GM18519 (cell line): ENCODE data around the gene HSCB.
"Not testable (repeated sequence)": the region's sequence is repeated elsewhere in the genome, so short reads cannot be mapped to it uniquely, and the experiment has no call there.

Experiments
- ATAC-seq: cut with Tn5 transposase; IDR thresholded peaks from one replicate; pipeline ENCODE4 v1.9.1; 2021; ENCODE audit warnings: mild to moderate bottlenecking, moderate library complexity; ENCODE audit not compliant: unreplicated experiment, low FRiP score

The HSCB gene

DNA sequence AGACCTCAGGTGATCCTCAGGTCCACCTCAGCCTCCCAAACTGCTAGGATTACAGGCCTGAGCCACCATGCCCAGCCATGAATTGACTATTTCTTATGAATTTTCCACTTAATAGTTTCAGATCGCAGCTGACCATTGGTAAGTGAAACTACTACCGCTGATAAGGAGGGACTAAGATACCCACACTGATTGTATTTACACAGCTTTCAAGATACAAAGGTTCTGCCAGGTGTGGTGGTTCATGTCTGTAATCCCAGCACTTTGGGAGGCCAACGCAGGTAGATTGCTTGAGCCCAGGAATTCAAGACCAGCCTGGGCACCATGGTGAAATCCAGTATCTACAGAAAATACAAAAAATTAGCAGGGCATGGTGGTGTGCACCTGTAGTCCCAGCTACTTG, 4.1 kb upstream of the HSCB start:
- ATAC-seq, result no peak

DNA sequence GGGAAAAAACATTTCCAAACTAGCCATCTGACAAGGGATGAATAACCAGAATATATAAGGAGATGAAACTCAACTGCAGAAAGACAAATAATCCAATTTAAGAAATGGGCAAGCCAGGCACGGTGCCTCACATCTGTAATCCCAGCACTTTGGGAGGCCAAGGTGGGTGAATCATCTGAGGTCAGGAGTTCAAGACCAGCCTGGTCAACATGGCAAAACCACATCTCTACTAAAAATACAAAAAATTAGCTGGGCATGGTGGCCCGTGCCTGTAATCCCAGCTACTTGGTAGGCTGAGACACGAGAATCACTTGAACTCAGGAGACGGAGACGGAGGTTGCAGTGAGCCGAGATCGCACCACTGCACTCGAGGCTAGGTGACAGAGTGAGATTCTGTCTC, 3.0 kb upstream of the HSCB start:
- not testable (repeated sequence) for ATAC-seq

DNA sequence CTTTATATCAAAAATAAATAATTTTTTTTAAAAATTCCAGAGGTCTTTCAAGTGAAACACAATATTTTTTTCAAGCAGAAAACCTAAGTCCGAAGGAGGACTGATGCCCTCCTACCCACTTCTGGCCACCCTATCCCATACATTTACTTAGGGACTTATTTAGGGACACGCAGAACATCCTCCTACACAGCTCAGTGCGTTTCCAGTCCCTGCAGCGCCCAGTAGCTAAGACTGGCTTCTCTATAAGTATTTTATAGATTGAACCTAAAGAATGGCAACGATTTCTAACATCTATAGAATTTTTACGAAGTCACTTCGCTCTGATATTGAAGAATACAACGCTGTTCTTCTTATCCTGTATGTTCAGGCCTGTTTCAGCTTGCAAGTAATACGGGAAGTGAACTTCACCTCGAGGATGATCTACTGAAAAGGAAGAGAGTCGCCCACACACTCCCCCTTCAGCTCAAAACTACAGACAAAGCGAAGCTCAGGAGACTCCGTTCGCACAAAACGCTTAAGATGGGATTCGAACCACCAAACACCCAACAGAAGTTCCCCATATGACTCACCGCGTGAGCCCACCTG, 547 bp upstream of the HSCB start:
- no peak for ATAC-seq

DNA sequence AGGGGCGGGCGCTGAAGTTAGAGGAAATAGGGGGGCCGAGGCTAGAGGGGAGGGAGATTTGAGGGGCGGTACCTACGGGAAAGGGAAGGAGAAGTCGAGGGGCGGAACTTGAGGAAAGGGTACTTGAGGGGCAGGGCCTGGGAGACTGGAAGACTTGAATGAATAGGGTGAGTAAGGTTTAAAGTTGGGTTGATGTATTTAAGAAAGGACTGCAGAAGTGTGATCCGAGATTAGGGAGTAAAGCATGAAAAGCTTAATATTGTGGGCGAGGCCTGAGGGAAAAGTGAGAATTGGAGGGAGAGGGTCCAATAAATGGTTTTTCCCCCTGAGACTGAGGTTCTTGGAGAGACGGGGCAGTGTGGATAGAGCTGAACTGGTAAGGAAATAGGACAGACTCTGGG, 723 bp downstream of the HSCB start:
- ATAC-seq, result no peak

DNA sequence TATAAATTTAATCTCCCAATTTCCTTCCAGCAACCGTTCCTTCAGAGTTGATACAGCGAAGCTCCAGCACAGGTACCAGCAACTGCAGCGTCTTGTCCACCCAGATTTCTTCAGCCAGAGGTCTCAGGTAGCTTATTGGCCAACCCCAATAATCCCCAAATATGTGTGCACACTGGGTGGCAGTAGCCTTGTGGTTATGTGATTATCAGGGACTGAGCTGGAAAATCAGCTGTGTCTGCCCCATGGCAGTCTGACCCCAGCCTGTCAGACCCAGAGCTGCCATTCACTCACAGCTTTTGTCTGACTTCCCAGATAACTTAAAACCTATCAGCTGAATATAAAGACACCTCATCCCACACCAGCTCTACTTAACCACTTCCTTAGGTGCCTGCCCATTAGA, 2.0 kb downstream of the HSCB start:
- ATAC-seq, result no peak

DNA sequence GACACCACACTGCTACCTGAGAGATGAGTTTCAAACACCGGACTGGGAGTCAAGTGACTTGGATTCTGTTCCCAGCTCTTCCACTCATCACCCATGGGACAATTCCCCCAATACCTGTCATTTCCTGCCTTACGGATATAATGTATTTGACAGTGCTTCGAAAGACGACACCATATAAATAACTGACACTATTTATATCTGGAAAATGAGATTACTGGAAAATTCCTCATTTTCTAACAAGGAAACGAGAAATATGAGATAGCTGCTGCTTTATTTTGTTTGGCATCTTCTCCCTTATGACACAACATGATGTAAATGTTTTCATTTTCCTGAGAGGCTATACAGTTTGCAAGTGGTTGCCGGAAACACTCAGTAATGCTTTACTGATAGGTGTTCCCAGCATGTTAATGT, 8.6 kb downstream of the HSCB start:
- ATAC-seq, result no peak

DNA sequence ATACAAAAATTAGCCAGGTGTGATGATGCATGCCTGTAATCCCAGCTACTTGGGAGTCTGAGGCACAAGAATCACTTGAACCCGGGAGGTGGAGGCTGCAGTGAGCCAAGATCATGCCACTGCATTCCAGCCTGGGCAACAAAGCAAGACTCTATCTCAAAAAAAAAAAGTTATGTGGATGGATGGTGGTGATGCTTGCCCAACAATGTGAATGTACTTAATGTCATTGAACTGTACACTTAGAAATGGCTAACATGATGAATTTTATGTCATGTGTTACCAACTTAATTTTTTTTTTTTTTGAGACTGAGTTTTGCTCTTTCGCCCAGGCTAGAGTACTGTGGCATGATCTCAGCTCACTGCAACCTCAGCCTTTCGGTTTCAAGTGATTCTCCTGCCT, 12.7 kb downstream of the HSCB start:
- ATAC-seq, result not testable (repeated sequence)

DNA sequence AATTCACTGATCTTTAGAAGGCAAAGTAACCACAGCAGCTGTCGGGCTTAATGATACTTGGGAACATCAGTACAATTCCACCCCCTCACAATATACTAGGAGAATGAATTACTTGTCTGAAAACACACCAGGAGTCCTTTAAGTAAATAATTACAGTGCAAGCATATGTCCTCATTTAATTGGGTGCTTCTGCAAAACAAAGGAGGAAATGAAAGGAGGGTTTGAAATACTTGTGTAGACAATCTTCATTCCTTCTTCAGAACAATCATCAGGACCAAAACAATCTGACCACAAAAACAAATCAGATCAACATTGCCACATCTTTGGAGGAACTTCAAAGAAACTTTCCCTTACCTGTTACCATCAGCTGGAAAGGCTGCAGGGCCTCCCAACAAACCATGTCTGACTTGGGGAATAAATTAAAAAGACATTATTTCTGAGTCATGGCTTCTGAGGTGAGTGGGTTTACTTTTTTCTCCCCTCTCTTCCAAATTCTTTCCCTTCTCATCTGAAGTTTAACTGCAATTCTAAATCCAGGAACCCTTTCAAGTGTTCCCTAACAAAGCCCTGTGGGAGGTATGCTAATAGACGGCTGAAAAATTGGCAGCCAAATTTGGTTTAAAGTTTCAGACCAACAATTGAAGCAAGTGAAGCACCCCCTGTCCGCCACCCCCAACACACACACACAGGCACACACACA, 18.2 kb downstream of the HSCB start:
- no peak for ATAC-seq

DNA sequence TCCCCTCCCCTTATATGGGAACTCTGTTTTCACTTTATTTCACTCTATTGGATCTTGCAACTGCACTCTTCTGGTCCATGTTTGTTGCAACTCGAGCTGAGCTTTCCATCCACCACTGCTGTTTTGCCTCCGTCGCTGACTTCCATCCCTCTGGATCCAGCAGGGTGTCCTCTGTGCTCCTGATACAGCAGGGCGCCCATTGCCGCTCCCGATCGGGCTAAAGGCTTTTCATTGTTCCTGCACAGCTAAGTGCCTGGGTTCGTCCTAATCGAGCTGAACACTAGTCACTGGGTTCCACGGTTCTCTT, 19.6 kb downstream of the HSCB start:
- no peak for ATAC-seq

DNA sequence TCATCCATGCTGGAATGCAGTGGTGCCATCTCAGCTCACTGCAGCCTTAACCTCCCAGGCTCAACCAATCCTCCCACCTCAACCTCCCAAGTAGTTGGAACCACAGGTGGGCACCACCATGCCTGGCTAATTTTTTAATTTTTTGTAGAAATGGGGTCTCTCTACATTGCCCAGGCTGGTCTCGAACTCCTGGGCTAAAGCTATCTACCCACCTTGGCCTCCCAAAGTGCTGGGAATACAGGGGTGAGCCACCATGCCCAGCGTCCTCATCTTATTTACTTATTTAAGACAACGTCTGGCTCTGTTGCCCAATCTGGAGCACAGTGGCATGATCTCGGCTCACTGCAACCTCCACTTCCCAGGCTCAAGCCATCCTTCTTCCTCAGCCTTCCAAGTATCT, 20.2 kb downstream of the HSCB start:
- not testable (repeated sequence) for ATAC-seq

DNA sequence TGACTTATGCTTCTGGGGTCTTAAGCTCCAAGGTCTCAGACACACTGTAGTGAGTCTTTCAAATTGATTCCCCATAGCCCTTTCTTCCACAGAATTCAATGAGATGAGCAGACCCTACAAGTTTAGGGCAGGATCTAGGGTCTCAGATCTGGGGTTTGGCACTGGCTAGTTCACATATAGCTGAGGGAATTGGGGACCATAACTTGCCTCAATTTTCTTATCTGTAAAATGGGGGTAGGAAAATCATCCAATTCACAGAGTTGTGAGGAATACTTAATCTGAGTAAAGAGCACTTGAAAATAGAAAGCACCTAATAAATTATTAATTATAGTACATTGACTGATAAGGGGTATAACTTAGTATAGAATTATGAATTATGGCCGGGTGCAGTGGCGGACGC, 24.8 kb downstream of the HSCB start:
- ATAC-seq, result no peak

DNA sequence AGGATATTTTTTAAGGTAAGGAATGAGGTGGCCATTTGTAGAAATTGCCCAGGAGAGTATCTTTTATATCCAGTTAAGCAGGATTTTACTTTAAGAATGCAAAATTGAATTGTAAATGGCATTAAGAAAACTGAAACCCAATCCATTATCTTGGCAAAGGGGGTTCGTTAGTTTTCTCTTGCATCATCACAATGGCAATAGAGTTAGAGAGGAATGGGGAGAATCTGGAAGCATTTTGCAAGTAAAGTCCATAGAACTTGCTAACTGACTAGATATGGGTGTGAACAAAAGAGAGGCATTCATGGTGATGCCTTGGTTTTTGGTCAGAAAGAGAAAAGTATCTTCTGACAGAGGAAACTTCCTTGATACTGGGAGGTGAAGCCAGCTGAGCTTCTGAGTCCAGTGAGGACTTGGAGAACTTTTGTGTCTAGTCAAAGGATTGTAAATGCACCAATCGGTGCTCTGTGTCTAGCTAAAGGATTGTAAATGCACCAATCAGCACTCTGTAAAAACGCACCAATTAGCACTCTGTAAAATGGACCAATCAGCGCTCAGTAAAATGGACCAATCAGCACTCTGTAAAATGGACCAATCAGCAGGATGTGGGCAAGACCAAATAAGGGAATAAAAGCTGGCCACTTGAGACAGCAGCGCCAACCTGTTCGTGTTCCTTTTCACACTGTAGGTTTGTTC, 27.0 kb downstream of the HSCB start:
- no peak for ATAC-seq

DNA sequence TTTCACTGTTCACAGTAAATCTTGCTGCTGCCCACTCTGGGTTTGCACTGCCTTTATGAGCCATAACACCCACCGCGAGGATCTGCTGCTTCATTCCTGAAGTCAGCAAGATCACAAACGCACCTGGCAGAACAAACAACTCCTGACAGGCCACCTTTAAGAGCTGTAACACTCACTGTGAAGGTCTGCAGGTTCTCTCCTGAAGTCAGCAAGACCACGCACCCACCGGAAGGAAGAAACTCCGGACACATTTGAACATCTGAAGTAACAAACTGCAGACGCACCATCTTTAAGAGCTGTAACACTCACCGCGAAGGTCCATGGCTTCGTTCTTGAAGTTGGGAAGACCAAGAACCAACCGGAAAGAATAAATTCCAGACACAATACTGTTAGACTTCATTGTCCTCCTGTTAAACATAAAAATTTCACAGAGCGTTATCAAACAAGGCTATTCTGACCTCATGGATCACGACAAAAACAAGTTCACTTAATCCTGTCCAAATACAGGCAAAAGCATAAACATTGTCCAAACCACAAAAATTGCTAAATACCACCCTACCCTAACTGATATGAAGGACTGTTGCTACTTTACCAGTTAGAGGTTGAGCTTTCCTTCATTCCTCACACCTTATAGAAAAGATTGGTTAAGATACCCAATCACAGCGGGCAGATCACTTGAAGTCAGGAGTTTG, 27.7 kb downstream of the HSCB start:
- no peak for ATAC-seq

DNA sequence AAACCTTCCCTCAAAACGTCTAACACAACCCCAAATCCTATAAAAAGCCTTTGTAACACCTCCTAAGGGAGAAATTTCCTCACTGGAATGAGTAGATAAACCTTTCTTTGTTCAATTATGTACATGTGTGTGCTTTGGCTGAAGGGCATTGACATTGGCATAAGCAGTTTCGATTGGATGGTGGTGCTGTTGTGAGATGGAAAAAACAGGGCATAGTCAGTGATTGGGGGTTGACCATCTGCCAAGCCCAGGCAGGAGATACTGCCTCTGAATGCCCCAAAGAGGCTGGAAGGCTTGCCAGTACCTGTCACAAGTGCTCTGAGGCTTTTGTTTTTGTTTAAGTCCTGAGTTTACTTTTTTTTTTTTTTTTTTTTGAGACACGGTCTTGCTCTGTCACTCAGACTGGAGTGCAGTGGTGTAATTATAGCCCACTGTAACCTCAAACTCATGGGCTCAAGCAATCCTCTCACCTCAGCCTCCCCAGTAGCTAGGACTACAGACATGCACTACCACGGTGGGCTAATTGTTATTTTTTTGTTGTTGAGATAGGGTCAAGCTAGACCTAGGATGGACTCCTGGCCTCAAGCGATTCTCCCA, 29.5 kb downstream of the HSCB start:
- no peak for ATAC-seq

DNA sequence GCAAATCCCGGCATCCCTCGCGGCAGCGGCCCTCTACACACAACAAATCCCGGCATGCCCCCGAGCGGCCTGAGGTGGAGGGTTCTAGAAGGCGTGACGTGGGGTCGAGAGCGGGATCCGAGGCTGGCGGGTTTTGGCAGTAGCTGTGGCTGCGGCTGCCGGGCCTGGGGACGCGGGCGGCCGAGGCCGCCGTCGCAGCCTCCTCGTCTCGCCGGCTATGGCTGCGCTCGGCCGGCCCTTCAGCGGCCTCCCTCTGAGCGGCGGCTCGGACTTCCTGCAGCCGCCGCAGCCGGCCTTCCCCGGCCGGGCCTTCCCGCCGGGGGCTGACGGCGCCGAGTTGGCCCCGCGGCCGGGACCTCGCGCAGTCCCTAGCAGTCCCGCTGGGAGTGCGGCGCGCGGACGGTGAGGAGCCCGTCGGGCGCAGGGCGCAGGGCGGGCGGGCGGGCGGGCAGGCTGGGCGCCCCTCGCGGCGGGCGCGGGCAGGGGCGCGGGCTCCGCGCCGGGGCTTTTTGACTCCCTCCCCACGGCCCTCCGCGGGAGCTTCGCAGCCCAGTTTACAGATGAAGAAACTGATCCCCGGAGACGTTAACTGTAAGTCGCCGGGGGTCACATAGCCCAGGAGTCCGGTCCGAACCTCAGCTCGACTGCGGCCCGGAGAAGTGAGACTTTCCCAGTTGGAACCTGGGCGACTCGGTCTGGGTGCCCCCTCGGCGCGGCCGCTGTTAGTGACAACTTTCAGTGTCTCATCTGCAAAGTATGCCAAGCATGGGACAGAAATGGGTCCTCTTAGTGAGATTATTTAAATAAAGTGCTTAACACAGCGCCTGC, 31.0 kb downstream of the HSCB start, which contains the start of gene CCDC117:
TSS of gene CCDC117 (plus strand) at position 63 of the 828 bp plus-strand sequence. CDS start at position 218, 155 bp downstream.
- peak; percentile 66 for ATAC-seq

DNA sequence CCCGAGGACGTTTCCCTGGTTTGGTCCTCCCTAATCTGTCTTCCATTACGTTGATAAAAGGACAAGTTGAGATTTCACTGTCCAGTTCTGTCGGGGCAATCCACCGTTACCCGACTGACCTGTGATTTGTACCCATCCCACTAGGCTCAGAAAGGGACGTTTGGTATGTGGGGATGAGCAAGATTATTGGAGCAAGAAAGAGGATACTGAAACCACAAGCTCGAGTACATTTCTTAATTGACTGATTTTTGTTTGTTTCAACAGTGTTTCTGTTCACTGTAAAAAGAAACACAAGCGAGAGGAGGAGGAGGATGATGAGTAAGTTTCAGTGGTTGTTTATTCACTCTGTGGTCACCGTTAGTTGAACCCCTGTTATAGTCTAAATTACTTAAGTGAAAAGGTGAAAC, 31.6 kb downstream of the HSCB start:
- ATAC-seq, result no peak

DNA sequence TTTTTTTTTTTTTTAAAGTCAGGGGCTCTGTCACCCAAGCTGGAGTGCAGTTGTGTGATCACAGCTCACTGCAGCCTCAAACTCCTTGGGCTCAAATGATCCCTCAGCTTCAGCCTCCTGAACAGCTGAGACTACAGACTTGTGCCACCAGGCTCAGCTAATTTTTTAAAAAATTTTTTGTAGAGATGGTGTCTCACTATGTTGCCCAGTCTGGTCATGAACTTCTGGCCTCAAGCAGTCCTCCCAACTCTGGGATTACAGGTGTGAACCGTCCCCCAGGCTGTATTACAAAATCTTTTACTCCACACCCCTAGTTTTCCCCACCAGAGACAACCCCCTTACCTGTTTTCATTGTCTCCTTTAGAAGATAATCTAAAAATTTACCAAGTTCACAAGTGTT, 32.5 kb downstream of the HSCB start:
- no peak for ATAC-seq

DNA sequence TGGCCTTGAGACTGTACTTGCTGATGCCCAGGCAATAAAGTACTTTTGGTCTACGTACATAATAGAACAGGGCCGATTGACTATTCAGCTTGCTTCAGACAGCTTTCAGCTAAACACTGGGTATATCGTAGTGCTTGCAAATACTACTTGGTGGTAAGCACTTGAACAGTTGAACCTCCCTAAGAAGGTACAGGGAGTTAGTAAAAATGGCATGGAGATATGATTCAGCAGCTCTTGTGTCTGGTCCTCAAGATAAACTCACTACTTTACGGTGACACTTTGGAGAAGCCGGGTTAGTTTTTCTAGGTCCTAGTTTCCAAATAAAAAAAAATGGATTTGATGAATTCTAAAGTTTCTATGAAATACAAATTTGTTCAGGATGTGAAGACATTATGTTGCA, 38.0 kb downstream of the HSCB start:
- no peak for ATAC-seq

DNA sequence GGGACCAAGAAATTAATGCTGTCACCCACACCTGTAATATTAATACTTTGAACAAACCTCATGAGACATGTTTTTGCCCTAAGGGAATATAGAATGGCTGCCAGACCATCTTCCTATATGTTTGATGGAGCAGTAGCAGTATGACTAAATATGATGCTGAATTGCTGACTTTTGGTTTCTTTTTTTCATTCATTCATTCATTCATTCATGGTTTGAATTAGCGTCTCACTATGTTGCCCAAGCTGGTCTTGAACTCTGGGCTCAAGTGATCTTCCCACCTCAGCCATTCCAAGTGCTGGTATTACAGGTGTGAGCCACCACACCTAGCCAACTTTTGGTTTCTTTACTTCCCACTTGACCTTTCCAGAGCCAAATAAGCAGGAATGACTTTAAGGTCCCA, 38.5 kb downstream of the HSCB start:
- ATAC-seq, result no peak
